Measurements from ENCODE around the gene SORBS2.

Gene SORBS2

DNA sequence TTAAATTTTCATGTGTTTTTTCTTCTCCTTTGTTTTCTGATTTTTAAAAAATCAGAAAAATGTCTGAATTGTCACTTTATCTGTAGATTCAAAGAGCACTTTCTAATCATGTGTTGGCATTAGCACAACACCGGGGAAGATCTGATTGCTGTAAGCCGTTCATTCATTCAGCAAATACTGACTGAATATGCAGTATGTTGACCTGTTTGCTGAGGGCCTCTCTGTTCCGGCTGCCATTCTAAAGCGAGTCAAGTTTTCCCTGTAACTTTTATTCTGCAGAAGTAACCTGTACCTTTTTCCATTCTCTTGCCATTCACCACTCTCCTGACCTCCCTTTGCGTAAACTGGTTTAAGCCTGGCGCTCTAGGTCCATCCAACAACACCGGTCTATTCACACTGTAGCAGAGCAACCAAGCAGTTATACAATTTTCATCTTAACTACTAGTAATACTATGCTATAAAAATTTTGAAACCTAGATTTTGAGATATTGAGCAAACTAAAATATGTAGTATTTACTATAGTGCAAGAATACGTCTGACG, 6.7 kb downstream of the SORBS2 start:
- DNase-seq (ENCODE audit: low read depth): no peak

DNA sequence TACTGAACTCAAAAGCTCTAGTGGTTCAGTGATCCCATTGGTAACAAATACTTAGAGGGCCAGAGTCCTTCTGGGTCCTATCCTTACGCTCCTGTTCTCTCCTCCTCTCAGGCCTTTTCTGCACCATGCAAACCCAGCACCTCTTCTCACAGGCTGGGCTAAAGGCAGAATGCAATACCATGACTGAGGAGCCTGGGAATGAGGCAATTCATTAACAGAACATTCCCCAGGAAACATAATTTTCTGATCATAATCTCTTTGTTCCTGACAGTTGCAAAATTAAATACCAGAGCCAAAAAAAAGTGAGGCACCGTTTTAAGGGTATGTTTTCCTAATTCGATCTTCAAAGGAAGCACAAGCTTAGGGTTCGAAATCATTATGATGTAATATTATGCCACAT, 9.0 kb downstream of the SORBS2 start:
- DNase-seq (ENCODE audit: low read depth): no peak

DNA sequence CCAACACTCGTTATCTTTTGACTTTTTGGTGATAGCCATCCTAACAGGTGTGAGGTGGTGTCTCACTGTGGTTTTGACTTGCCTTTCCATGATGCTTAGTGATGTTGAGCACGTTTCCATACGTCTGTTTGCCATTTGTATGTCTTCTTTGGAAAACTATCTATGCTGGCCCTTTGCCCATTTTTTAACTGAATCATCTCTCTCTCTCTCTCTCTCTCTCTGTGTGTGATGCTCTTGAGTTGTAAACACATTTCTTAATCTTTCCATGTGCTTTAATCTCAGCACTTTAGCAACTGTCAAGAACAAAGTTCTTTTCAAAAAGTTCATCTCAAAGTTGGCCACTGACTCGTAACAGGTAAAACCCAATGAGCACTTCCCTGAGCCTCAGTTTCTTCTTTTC, 10.5 kb downstream of the SORBS2 start:
- DNase-seq (ENCODE audit: low read depth): no peak

DNA sequence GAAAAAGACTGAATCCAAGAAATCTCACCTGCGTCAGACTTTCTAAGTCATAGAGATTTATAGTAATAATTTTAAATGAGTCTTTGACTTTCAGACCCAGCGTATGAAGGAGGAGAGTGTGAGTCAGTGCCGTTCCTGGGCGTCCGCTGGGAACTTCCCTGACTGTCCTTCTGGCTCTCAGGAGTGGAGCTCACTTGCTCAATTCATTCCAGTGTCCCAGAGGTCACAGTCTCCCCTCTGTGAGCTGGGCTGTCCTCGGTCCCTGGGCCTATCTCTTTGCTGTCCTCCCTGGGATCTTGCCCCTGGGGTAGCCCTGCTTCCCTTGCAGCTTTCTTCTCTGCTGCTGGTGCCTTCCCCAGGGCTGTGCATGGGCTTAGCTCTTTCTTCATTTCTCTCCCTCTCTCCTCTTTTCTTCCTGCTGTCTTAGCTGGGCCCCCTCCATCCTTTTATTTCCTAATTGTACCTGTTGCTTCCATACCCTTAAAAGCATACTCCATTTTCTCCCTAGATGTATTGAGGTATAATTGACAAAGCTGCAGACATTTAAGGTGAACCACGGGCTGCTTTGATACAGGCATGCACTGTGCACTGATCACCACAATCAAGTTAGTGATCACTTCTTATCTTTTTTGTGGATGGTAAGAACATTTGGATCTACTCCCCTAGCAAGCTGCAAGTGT, 11.6 kb downstream of the SORBS2 start:
- no peak for DNase-seq (ENCODE audit: low read depth)

DNA sequence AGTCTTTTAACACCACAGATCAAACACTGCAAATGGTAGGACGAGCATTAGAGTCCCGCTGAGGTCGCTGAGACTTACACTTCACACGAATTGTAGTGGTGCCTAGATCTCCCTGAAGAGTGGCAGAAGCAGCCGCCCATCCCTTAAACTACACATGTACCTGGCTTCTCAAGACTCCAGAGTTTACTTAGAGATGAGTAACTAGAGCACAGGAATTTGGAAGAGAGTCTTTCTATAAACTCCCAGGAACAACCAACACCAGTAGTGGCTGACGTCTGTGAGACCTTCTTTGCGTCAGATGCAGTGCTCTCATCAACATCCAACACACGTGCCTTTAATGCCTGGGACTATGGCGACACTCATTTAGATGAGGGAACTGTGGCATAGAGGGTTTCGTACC, 12.6 kb downstream of the SORBS2 start:
- no peak for DNase-seq (ENCODE audit: low read depth)

DNA sequence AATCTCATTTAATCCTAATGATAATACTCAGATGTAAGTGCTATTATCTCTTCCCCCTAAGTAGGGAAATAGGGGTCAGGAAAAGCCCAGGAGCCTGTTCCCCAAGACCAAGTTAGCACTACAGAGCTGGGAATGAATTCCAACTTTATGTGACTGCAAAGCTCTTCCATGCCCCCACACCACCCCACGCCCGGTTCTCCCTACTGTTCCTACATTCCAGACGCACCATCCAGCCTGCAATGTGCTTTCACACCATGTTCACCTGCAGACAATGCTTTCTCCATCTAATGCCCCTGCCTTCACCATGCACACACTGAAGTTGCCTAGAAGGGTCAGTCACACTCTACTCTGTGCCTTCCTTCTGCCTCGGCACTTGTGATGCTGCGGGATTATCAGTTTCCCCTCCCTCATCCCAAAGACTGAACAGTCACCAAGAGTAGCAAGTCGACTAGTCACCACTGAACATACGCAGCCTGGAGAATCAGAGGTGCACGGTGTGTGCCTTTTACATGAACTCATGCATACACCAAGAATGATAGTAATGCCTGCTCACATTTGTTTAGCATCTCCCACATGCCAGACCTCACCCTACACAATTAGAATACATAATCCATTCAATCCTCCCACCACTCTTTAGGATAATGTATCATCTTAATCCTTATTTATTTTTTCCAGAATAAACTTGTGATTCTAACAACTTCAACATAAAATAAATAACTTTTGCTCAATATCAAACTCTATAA, 14.2 kb downstream of the SORBS2 start:
- DNase-seq (ENCODE audit: low read depth): no peak

DNA sequence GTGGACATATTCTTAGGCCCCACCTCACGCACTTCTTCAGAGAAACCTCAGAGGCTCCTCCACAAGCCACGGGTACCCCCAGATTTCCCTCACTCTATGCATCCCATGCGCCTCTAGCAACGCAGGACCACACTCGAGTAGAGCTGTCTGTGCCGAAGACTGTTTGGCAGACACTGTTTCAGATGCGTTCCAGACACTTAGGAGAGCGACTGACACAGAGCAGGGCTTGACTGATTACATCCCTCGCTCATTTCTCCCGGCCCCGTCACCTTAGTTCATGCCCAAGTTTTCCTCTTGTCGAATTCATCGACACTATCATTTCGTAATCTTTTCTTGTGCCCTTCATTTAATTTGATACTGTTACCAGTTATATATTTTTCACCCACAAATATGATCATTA, 15.0 kb downstream of the SORBS2 start:
- DNase-seq (ENCODE audit: low read depth): no peak

DNA sequence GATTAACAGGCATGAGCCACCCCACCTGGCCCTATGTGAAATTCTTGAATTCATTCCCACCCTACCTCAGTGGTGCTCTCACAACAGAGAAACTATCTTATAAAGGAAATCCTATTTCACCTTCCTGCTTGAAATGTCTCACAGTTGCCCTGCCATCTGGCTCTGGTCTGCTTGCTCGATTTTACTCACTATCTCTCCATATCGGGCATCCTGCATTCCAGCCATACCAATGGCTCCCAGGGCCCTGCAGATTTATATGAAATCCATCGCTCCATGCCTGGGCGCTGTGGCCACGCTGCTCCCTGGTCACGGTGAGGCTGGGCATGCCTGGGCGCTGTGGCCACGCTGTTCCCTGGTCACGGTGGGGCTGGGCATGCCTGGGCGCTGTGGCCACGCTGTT, 15.8 kb downstream of the SORBS2 start:
- no peak for DNase-seq (ENCODE audit: low read depth)

DNA sequence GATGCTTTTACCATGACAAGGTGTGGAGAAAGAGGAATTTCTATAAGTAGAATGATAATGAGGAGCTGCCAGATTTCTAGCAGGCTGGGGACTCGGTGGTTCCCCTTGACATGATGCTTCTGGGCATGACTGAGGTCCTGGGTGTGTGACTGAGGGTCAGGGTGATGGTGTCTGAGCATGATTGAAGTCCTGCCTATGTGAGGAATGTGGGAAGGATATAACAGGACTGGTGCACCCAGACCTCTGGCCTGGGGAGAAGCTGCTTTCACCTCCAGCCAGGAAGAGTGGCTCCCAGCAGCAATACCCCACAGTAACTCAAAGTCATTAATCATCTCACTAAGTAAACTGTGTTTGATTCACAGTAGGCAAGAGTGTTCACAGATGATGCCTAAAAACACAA, 17.4 kb downstream of the SORBS2 start:
- DNase-seq (ENCODE audit: low read depth): no peak

DNA sequence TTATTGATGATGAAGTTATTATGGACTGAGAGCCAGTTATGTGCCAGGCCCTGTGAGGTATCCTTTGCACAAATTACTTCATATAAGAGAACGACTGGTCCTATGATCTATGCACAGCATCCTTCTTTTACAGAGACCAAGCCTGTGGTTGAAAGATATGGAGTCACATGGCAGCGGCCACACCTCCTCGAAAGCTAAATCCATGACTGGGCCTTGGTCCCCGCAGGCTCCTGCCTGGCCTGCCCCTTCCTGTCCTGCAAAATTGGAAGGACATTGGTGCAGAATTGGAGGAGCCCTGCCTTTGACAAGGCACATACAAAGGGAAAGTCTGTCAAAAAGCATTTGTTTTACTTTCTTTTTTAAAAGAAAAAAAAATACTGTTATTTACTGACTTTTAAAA, 18.3 kb downstream of the SORBS2 start:
- DNase-seq (ENCODE audit: low read depth): no peak

DNA sequence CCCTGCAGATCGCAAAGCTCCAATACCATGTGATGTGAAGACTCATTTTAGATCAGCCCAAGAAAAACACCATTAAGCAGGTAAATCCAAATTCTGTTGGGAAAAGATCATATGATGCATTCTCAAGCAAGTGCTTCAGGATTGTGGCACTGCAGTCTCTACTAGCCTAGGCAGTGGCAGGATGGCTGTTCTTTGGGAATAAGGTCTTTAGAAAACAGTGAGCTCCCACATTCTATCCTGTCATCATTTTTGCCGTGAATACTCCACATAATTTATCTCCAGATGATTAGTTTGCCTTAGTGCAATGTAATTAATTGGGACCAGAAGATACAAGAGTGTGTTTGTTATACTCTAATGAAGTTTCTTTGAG, 18.9 kb downstream of the SORBS2 start:
- DNase-seq (ENCODE audit: low read depth): no peak

DNA sequence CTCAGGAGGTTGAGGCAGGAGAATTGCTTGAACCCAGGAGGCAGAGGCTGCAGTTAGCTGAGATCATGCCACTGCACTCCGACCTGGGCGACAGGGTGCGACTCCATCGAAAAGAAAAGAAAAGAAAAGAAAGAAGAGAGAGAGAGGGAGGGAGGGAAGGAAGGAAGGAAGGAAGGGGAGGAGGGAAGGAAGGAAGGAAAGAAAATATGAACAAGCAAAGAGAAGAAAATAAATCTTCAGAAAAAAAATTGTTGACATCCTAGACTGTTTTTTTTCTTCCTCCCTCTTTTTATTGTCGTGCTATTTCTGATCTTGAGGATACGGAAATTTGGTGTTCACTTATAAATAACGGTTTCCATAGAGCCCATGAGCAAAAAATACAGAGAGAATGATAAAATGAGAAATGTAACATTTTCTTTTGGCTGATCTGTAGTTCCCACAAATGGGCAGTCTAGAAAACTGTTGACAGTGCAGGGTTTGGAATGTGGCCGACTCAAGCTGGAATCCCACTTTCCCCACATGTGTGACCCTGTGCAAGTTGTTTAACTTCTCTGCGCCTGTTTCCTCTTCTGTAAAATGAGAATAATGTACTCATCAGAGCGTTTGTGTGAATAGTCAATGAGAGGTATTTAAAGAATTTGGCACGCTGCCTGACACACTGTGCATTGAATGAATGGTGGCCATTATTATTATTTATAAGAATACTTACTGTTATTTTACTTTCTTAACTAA, 19.4 kb downstream of the SORBS2 start:
- DNase-seq (ENCODE audit: low read depth): peak; percentile 75

DNA sequence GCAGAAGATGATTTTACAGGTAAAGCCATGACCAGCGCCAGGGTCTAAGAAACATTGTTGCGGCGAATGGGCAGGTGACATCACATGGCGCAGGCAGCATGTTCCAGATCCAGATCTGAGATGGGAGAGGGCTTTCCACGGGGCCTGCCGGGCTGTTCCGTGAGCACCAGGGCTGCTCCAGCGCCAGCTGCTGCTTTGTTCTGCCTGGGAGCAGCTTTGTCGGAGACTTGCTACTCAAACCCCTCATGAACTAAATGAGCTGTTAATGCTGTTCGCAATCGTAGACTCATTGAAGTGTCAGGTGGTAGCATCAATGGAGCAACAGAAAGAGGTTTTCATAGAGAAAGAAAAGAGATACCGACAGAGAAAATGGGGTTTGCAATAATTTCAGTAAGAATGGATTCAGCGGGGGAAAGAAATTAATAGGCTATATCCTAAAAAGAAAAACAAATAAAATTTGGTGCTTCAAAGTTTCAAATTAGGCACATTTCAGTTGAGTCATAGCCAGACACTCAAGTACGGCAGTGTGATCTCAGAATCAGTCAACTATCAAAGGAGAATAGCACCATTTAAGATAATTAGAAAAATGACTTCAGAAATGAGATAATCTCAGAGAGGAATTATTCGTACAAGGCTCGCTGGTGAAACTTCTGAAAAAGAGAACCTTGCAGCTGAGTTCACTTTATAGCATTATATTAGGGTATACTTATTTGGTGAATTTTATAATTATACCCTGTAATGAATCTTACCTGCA, 23.9 kb downstream of the SORBS2 start:
- no peak for DNase-seq (ENCODE audit: low read depth)

DNA sequence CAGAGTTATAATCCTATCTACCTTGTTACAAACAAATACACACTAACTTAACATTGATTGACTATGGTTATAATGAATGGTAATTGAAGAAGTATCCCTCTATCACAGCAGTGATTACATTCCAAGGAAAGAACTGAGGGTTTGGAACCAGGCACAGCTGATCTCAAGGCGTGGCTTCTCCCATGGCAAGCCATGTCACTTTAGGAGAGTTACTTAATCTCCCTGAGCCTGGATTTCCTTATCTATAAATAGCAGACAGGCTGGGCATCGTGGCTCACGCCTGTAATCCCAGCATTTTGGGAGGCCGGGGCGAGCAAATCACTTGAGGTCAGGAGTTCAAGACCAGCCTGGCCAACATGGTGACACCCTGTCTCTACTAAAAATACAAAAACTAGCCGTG, 25.6 kb downstream of the SORBS2 start:
- DNase-seq (ENCODE audit: low read depth): no peak

DNA sequence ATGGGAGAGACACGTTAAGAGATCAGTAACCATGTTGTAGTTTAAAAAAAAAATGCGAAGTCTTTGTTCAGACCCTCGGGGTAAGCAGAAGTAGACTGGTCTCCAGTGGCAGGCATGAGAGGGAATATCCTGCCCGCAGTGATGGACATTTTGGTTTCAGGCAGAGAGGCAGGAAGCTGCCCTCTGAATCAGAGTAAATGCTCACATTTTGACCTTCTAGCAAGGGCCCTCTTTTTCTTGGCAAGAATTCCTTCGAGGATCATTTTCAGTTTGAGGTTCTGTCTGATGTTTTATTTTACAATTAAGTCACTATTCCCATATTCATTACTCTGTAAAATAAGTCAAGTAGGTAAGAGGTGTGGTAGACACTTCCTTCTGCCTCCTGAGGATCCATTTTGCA, 28.4 kb downstream of the SORBS2 start:
- DNase-seq (ENCODE audit: low read depth): no peak

DNA sequence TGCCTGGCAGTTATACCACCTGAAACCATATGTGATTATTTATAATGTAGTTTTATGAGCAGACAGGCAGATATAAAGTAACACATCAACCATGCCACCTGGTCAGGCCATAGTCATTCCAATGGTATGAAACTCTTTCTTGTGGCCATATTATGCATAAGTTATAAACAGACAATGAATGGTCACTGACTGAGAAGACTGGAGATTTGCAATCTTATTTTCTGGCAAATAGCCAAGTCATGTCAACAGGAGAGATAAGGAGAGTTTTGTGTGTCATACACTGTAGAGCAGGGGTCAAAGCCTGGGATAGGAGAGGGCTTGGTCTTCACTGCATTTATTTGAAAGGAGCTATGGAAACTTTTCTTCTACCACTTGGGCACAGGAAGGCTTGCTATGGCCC, 29.5 kb downstream of the SORBS2 start:
- no peak for DNase-seq (ENCODE audit: low read depth)

DNA sequence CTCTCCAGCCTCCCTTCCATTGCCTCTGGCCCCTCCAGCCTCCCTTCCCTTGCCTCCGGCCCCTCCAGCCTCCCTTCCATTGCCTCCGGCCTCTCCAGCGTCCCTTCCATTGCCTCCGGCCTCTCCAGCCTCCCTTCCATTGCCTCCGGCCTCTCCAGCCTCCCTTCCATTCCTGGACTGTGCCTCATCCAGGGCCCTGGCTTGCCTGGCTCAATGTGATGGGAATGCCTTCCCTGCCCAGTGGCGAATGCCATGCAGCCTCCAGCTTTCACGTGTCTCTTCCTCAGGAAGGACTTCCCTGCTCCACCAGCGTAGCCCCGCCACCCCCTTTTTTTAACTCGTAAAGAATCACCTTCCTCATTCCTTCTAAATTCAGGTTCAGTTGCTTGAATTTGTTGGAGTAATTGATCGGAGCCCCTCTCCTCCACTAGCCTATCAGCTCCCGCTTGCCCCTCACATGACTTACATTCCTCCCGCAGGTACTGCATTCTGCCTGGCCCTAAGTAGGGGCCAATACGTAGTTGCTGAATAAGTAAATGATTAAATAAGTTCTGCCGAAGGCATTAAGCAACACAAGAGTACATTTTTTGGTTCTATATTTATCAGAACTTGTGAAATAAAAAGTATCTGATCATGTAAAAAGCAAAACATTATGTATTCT, 30.3 kb downstream of the SORBS2 start:
- no peak for DNase-seq (ENCODE audit: low read depth)

DNA sequence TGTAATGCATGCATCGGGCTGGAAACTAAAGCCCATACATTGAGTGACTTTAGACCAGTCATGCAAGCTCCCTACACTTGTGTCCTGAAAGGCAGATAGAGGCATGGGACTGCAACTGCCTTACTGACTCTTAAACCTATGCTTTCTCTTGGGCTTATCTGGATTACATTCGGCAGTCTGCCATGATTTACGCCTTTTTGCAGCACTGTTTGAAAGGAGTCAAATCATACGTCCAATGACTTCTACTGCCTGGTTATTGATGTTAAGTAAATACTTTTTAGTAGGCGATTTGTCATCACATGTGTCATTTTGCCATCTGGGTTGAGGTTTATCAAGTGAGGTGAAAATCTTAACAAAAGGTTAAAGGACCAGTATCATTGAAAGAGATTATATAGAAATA, 31.5 kb downstream of the SORBS2 start:
- no peak for DNase-seq (ENCODE audit: low read depth)

DNA sequence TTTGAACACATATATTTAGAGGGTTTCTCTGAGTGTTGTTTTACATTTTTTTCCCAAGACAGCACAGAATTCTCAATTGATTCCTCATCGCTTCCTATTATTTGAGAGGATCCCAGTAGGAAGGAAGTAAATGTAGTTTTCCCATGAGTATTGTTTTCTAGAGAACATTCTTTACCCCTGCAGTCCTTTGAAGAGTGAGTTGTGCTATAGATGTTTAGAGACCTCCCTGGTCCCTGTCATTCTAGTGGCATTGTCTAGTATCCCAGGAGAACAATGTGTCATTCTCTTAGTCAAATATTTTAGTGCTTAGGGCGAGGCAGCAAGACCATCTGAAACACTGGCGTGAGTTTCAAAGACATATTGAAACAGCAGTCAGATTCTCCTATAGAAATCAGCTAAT, 32.5 kb downstream of the SORBS2 start:
- no peak for DNase-seq (ENCODE audit: low read depth)

DNA sequence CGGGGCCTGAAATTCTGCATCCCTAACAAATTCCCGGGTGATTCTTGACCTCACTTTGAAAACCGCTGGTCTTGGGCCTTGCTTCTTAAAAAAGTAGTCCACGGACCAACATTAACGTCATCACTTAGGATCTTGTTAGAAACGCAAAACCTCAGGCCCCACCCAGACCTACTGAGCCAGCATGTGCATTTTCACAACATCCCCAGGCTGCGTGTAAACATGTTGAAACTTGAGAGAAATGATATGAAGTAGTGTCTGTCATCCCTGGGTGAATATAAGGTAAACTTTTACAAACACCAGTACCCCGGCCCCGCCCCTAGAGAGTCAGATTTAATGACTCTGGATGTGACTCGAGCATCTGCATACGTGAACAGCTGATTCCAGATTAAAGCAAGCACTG, 33.7 kb downstream of the SORBS2 start:
- no peak for DNase-seq (ENCODE audit: low read depth)

DNA sequence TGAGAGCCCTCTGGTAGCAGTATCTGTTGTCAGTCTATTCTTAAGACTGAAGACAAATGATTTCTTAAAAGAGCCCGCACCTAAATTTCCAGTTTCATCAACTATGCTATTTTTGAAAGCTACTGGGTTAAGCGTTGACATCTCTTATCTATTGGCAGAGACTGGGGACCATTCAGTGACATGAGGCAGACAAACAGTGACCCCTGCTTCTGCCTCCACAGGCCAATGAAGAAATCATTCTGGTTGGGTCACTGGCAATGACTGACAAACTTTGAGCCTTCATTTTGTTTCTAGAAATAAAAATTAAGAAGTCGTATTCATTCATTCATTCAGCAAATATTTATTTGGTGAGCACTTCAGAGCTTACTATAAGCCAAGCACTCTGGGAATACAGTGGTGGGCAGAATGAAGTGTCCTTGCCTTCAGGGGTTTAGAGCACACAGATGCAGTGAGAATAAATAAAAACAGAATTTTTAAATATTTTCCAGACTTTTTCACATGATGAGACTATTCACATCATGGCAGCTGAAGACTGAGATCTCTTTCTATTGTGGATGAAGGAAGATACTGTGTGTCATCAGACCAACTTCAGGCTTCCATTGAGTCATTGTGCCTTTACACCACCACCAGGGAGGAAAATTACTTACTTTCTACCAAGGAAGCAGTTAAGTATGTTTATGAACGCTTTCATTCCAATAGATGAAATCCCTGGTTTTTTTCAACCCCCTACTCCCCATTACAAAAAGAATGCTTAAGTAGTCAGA, 36.0 kb downstream of the SORBS2 start:
- DNase-seq (ENCODE audit: low read depth): no peak
